ENCODE data around the gene POLR3G. TPM values are rescaled to one million over a fixed set of nuclear protein-coding genes. Genes with fewer than 3 reads are reported as not detected.
A peak's percentile ranks its signal among the peaks of the same experiment; 100 is the strongest.

Gene POLR3G, protein sequence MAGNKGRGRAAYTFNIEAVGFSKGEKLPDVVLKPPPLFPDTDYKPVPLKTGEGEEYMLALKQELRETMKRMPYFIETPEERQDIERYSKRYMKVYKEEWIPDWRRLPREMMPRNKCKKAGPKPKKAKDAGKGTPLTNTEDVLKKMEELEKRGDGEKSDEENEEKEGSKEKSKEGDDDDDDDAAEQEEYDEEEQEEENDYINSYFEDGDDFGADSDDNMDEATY
- total RNA-seq (1 to 10 TPM in 3 of 9 donors, under 1 TPM in 6; 0.30 to 1.6 (median 0.67) TPM), polyA plus RNA-seq (under 1 TPM; 0.57 to 0.62 TPM)
- long read RNA-seq, donor 1, result 0 reads
- long read RNA-seq, donor 2, partial matches to known transcripts, result 0 of 1 reads
- long read RNA-seq, donor 2, other reads (novel, unspliced or antisense), result 0 of 1 reads
- long read RNA-seq, donor 3, partial matches to known transcripts, result 0 of 1 reads
- long read RNA-seq, donor 3, other reads (novel, unspliced or antisense), result 1 of 1 reads

DNA sequence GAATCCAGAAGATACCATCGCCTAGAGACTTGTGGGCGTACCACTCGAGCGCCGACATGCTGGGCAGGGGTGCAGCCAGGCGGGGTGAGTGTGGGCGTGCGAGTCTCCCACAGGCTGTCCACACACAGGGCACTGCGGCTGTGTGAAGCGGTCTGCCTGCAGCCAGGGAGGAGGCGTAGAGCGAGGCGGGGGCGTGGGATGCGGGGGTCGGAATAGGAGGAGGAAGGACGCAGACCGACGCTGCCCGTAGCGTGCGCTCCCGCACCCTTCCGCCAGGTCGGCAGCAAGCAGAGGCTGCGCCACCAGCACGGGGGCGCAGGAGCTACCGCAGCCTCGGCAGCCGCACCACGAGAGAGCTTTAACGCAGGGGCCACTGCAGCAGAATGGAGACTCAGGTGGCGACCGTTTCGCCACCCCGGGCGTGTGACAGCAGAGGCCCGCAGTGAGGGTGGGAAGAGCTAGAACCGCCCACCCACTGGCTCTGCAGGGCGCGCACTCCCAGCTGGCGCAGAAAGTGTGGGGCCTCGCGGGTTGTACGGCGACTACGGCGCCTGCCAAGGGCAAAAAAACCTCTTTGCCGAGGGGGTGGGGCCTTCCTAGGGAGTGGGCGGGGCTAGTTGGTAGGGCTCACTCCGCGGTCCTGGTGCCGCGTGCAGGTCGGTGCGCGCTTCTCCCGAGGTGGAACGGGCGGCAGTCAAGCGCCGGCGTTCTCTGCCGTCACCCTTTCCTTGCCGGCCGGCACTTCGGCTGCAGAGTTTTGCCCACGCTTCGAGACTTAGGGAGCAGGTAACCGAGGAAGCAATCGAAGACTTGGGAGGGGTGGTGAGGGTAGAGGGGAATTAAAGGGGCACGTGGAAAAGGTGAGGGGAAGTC is at the start of gene POLR3G, which contains the start of gene MBLAC2:
Gene POLR3G (plus strand): TSS at position 630 of the 873 bp plus-strand sequence. CDS start 10,704 bp downstream, outside the sequence.
Gene MBLAC2 (minus strand): TSS at position 537 of the 873 bp plus-strand sequence. CDS start 479 bp downstream, at position 58.
- peak; percentile 92 to 95 (median 94) for DNase-seq
- Histone ChIP-seq H3K27ac (peak within 1 kb of the TSS; percentile 21 to 90 (median 82)), H3K4me3 (peak within 1 kb of the TSS; percentile 51 to 91 (median 82)), H3K9me3 (no peaks in the 10 kb centered on the region), H3K4me1 (peaks cover 0 to 21% (median 13%) of the 10 kb centered on the region in 12 donors), H3K27me3 (no peaks in the 10 kb centered on the region), H3K36me3 (no peaks in the 10 kb centered on the region)
- WGBS, 4 donors, result 0% methylated on average over 37 to 73 of the region's 73 CpGs
- TF ChIP-seq CTCF (IDR thresholded peaks at IDR 0.05) (peak in 11 of 12 donors; percentile 13 to 56 (median 44)), POLR2A (IDR thresholded peaks at IDR 0.05) (peak in 1 of 2 donors; percentile 82)
- peak; percentile 98 to 99 (median 98) for ATAC-seq
- intact Hi-C loops (cut with DNase I), result loop anchor here (1.0 to 10.0 kb wide), 9 partner anchors 50 to 67 kb away; partner anchors contain the start of genes LYSMD3 (in 8 of the 10) and CETN3 (in 1 of the 10)

- Histone ChIP-seq H3K27me3 (no peaks in the 10 kb centered on the region), H3K36me3 (no peaks in the 10 kb centered on the region), H3K27ac (no peak overlapping the region), H3K9me3 (no peaks in the 10 kb centered on the region), H3K4me3 (no peak overlapping the region), H3K4me1 (peaks cover 0 to 4% (median 0%) of the 10 kb centered on the region in 12 donors)
- WGBS, 4 donors, result 56 to 69% (median 67%) methylated on average over 5 of the region's 5 CpGs
- peak in 1 of 4 donors; percentile 59 for ATAC-seq
- TF ChIP-seq POLR2A (IDR thresholded peaks at IDR 0.05) (no peak), CTCF (IDR thresholded peaks at IDR 0.05) (peak; percentile 34 to 65 (median 52))
- peak in 2 of 5 donors; percentile 22 to 31 for DNase-seq
- intact Hi-C loops (cut with DNase I), result loop anchor here in 5 of 10 donors (10.0 kb wide), 3 partner anchors 101 to 351 kb away; no protein-coding TSS in a partner anchor
These were observed 40.4 kb upstream of the POLR3G start for GRCh38 chr5:90434116-90434714.

DNA sequence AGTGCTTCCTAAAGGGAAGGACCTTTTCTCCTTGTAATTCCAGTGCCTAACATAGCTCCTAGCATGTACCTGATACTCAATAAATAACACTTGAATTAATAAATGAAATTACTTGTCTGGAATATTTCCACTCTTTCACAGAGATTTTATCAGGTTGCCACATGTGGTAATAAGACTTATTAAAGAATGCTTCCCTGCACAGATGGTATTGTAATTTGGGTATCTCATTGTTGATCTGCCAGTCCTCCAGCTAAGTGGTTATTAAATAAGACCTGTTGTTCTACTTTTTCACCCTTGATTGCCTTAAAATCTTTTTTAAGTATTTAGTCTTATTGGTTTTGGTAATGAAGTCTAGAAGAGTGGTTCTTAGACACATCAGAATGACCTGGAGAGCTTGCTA is 37.0 kb upstream of the POLR3G start:
- TF ChIP-seq CTCF (IDR thresholded peaks at IDR 0.05) (no peak), POLR2A (IDR thresholded peaks at IDR 0.05) (no peak)
- Histone ChIP-seq H3K27ac (no peak overlapping the region), H3K9me3 (no peaks in the 10 kb centered on the region), H3K4me3 (no peak overlapping the region), H3K4me1 (peaks cover 0 to 6% (median 0%) of the 10 kb centered on the region in 12 donors), H3K27me3 (no peaks in the 10 kb centered on the region), H3K36me3 (no peaks in the 10 kb centered on the region)
- ATAC-seq, result no peak
- no peak for DNase-seq
- intact Hi-C loops (cut with DNase I), result loop anchor here in 8 of 10 donors (2.0 to 10.0 kb wide), 9 partner anchors 91 to 347 kb away; partner anchors contain the start of gene LYSMD3 (in 1 of the 8)

Measured in heart left ventricle (tissue), 16 donors.